ENCODE data around the gene RGS6. TPM values are rescaled to one million over a fixed set of nuclear protein-coding genes. Genes with fewer than 3 reads are reported as not detected.

RGS6 gene
- total RNA-seq, 1 donor = not detected

- no peaks in the 10 kb centered on the region for H3K79me2 ChIP-seq (ENCODE audit: insufficient read depth, low read length)
- H3K27ac ChIP-seq (ENCODE audit: low read depth, low read length) = no peak overlapping the region
These were observed 571.0 kb downstream of the RGS6 start for GRCh38 chr14:72503271-72503670.

DNA sequence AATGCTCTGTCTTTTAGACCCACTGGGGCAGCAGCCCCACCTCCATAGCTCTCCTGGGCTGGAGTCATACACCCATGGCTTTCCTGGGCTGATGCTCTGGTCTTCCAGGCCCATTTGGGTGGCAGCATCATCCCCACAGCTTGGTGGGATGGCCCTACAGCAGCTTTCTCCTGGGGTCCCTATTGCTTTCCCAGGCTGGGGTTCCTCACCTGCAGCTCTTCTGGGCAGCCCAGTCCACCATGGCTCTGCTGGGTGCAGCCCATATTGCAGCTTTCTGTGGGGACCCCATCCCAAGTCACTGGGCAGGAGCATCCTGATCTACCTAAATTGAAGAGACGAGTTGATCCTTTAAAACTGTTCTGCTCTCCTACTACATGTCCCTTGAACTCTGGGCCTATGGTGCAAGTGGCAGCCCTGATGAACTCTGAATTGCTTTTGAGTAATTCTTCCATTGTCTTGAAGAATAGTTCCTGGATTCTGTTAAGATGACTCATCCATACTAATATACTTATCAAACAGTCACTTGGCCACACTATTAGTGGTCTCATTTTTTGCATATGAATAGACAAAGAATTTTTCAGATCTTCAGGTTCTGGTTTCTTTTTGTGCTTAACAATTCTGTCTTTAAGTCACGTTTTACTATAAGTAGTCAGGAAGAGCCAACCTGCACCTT lies 571.6 kb downstream of the RGS6 start:
- H3K4me3 ChIP-seq (ENCODE audit: insufficient read depth, low read length) = no peak overlapping the region
- no peak overlapping the region for H3K4me2 ChIP-seq (ENCODE audit: insufficient read depth, low read length)
- no peaks in the 10 kb centered on the region for H3K4me1 ChIP-seq (ENCODE audit: insufficient read depth, low read length)
- H3K9me3 ChIP-seq (ENCODE audit: low read depth, low read length) = no peaks in the 10 kb centered on the region
- H3K36me3 ChIP-seq (ENCODE audit: insufficient read depth, low read length) = no peaks in the 10 kb centered on the region
- no peak for DNase-seq (ENCODE audit: insufficient read length, low spot score, missing footprints)
- peaks cover 16% of the 10 kb centered on the region for H3K27me3 ChIP-seq (ENCODE audit: insufficient read depth, low read length)
- no peaks in the 10 kb centered on the region for H4K20me1 ChIP-seq (ENCODE audit: insufficient read depth, low read length)
- TF ChIP-seq CTCF (IDR thresholded peaks at IDR 0.05; ENCODE audit: extremely low read depth, low read depth, low read length) = no peak
- H2AFZ ChIP-seq (ENCODE audit: low read length) = no peak overlapping the region
- no peaks in the 10 kb centered on the region for H3K79me2 ChIP-seq (ENCODE audit: insufficient read depth, low read length)
- H3K27ac ChIP-seq (ENCODE audit: low read depth, low read length) = no peak overlapping the region

More at GRCh38 chr14:72503271-72503670, 571.0 kb downstream of the RGS6 start:
- no peak overlapping the region for H2AFZ ChIP-seq (ENCODE audit: low read length)
- no peak overlapping the region for H3K4me2 ChIP-seq (ENCODE audit: insufficient read depth, low read length)
- no peak for DNase-seq (ENCODE audit: insufficient read length, low spot score, missing footprints)
- H3K4me3 ChIP-seq (ENCODE audit: insufficient read depth, low read length) = no peak overlapping the region
- peaks cover 18% of the 10 kb centered on the region for H3K27me3 ChIP-seq (ENCODE audit: insufficient read depth, low read length)
- TF ChIP-seq CTCF (IDR thresholded peaks at IDR 0.05; ENCODE audit: extremely low read depth, low read depth, low read length) = no peak
- no peaks in the 10 kb centered on the region for H3K9me3 ChIP-seq (ENCODE audit: low read depth, low read length)
- no peaks in the 10 kb centered on the region for H3K36me3 ChIP-seq (ENCODE audit: insufficient read depth, low read length)
- no peaks in the 10 kb centered on the region for H4K20me1 ChIP-seq (ENCODE audit: insufficient read depth, low read length)
- no peaks in the 10 kb centered on the region for H3K4me1 ChIP-seq (ENCODE audit: insufficient read depth, low read length)

DNA sequence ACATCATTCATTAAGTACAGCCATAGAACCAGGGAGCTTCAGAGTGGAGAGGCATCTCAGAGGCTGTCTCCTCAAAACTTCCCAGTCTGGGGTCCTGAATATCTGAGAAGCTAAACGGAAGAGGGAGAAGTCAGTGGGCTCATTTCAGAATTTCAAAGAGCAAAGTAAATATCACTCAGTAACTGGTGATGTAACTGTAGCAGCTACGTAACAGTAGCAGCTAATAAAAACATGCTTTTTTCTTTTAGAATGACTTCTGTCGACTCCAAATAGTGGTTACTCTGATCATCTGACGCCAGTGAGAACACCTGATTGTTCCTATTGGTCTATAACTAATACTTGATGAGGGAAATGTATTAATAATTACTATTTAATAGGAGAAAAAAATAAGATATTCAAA lies 578.3 kb downstream of the RGS6 start:
- no peaks in the 10 kb centered on the region for H3K4me1 ChIP-seq (ENCODE audit: insufficient read depth, low read length)
- H3K4me3 ChIP-seq (ENCODE audit: insufficient read depth, low read length) = no peak overlapping the region
- DNase-seq (ENCODE audit: insufficient read length, low spot score, missing footprints) = no peak
- H2AFZ ChIP-seq (ENCODE audit: low read length) = no peak overlapping the region
- H3K27ac ChIP-seq (ENCODE audit: low read depth, low read length) = no peak overlapping the region
- H3K36me3 ChIP-seq (ENCODE audit: insufficient read depth, low read length) = no peaks in the 10 kb centered on the region
- H3K4me2 ChIP-seq (ENCODE audit: insufficient read depth, low read length) = no peak overlapping the region
- peaks cover 28% of the 10 kb centered on the region for H3K27me3 ChIP-seq (ENCODE audit: insufficient read depth, low read length)
- no peak for TF ChIP-seq CTCF (IDR thresholded peaks at IDR 0.05; ENCODE audit: extremely low read depth, low read depth, low read length)
- H4K20me1 ChIP-seq (ENCODE audit: insufficient read depth, low read length) = no peaks in the 10 kb centered on the region
- no peaks in the 10 kb centered on the region for H3K9me3 ChIP-seq (ENCODE audit: low read depth, low read length)
- H3K79me2 ChIP-seq (ENCODE audit: insufficient read depth, low read length) = no peaks in the 10 kb centered on the region

DNA sequence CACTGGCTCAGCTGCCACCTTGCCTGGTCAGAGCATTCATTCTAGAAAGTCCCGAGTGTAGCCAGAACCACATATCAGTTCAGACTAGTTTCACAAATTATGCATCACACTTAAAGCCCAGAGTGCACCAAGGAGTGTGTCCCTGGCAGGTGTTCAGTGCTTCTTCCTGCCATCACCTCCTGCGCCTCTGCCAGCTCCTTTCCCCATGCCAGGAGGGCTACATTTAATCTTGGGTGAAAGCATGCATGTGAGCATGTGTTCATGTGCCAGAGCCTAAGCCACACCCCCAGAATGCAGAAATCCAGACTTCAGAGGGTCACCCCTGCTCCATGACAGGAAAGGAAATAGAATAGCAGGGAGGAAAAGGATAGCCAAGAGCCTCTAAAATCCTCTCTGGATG lies 580.1 kb downstream of the RGS6 start:
- H3K27ac ChIP-seq (ENCODE audit: low read depth, low read length) = no peak overlapping the region
- H3K79me2 ChIP-seq (ENCODE audit: insufficient read depth, low read length) = no peaks in the 10 kb centered on the region
- H2AFZ ChIP-seq (ENCODE audit: low read length) = no peak overlapping the region
- H3K27me3 ChIP-seq (ENCODE audit: insufficient read depth, low read length) = peaks cover 28% of the 10 kb centered on the region
- H3K36me3 ChIP-seq (ENCODE audit: insufficient read depth, low read length) = no peaks in the 10 kb centered on the region
- peaks cover 4% of the 10 kb centered on the region for H3K4me1 ChIP-seq (ENCODE audit: insufficient read depth, low read length)
- no peak for TF ChIP-seq CTCF (IDR thresholded peaks at IDR 0.05; ENCODE audit: extremely low read depth, low read depth, low read length)
- no peaks in the 10 kb centered on the region for H4K20me1 ChIP-seq (ENCODE audit: insufficient read depth, low read length)
- H3K9me3 ChIP-seq (ENCODE audit: low read depth, low read length) = no peaks in the 10 kb centered on the region
- H3K4me3 ChIP-seq (ENCODE audit: insufficient read depth, low read length) = no peak overlapping the region
- DNase-seq (ENCODE audit: insufficient read length, low spot score, missing footprints) = no peak
- no peak overlapping the region for H3K4me2 ChIP-seq (ENCODE audit: insufficient read depth, low read length)

All from osteoblast (primary cell).